Suprapubic skin (tissue), 4 donors: Measurements from ENCODE around the gene SCGN. TPM values are rescaled to one million over a fixed set of nuclear protein-coding genes. Genes with fewer than 3 reads are reported as not detected.

Experiments used
- DNase-seq, 2 donors: peaks; one replicate each; pipeline ENCODE4 v3.0.0-alpha.2; 2019; ENCODE audit warnings: low spot score in 2 of 2
- H3K27ac ChIP-seq: fragments of 200-600 bp; sonication (generic); one replicate; pipeline ENCODE4 v1.5.1; 2019
- H3K27me3 ChIP-seq: fragments of 200-600 bp; sonication (generic); one replicate; pipeline ENCODE4 v1.5.1; 2019
- H3K36me3 ChIP-seq: fragments of 200-600 bp; sonication (generic); one replicate; pipeline ENCODE4 v1.5.1; 2019
- H3K4me1 ChIP-seq: fragments of 200-600 bp; sonication (generic); one replicate; pipeline ENCODE4 v1.5.1; 2019
- H3K4me3 ChIP-seq: fragments of 200-600 bp; sonication (generic); one replicate; pipeline ENCODE4 v1.5.1; 2019; ENCODE audit warnings: mild to moderate bottlenecking
- H3K9me3 ChIP-seq: fragments of 200-600 bp; sonication (generic); one replicate; pipeline ENCODE4 v1.5.1; 2019
- CTCF ChIP-seq, 2 donors: fragments of 200-600 bp in 1 of 2; fragments of 450-650 bp in 1 of 2; sonication (generic) in 1 of 2; IDR thresholded peaks; one replicate each; pipeline ENCODE4 v1.5.1; 2016 to 2019; ENCODE audit warnings: antibody characterized with exemption in 2 of 2, mild to moderate bottlenecking in 1 of 2, moderate library complexity in 1 of 2
- EP300 ChIP-seq: sonication (generic); formaldehyde crosslinking; IDR thresholded peaks from one replicate; pipeline ENCODE4 v1.6.1; 2017; ENCODE audit warnings: antibody characterized with exemption
- POLR2A ChIP-seq, 2 donors: fragments of 450-650 bp; IDR thresholded peaks; one replicate each; pipeline ENCODE4 v1.6.1; 2017; ENCODE audit warnings: antibody characterized with exemption in 2 of 2, mild to moderate bottlenecking in 2 of 2, moderate library complexity in 2 of 2
- POLR2AphosphoS5 ChIP-seq, 3 donors: sonication (generic); formaldehyde crosslinking; IDR thresholded peaks; one replicate each; pipeline ENCODE4 v1.6.1; 2017; ENCODE audit warnings: antibody characterized with exemption in 3 of 3
- WGBS: methylation state at CpG from one replicate; pipeline ENCODE4 v1.1.5; 2018; 5-methylcytosine and 5-hydroxymethylcytosine counted together
- total RNA-seq, 4 donors: library from RNA; depleted of rRNA; stranded (reverse); fragments of >200 nt; gene quantifications; one replicate each; pipeline ENCODE4 v1.1.0, GENCODE V29; 2016

SCGN gene
- total RNA-seq, 4 donors from 2014 or later: 0.34 TPM; not detected in 3

- H3K27ac ChIP-seq: no peak overlapping the region
Measured at GRCh38 chr6:25697537-25698340, 45.7 kb downstream of the SCGN start.

GRCh38 chr6:25698631-25699030, 46.6 kb downstream of the SCGN start:
- H3K4me1 ChIP-seq: no peaks in the 10 kb centered on the region
- DNase-seq: no peak
- no peak overlapping the region for H3K27ac ChIP-seq
- no peaks in the 10 kb centered on the region for H3K36me3 ChIP-seq
- no peaks in the 10 kb centered on the region for H3K9me3 ChIP-seq
- 59% methylated on average over 3 of the region's 3 CpGs for WGBS
- H3K27me3 ChIP-seq: peaks cover 6% of the 10 kb centered on the region
- TF ChIP-seq POLR2A (IDR thresholded peaks at IDR 0.05) (no peak), POLR2AphosphoS5 (IDR thresholded peaks at IDR 0.05) (no peak), CTCF (IDR thresholded peaks at IDR 0.05) (no peak), EP300 (no peak)
- H3K4me3 ChIP-seq: no peak overlapping the region

More at GRCh38 chr6:25697537-25698340, 45.7 kb downstream of the SCGN start:
- Histone ChIP-seq H3K4me3 (no peak overlapping the region), H3K27me3 (peaks cover 4% of the 10 kb centered on the region), H3K36me3 (no peaks in the 10 kb centered on the region), H3K4me1 (no peaks in the 10 kb centered on the region), H3K9me3 (no peaks in the 10 kb centered on the region)
- DNase-seq: no peak
- no peak for TF ChIP-seq EP300
- TF ChIP-seq POLR2A (IDR thresholded peaks at IDR 0.05): no peak
- TF ChIP-seq POLR2AphosphoS5 (IDR thresholded peaks at IDR 0.05): no peak
- no peak for TF ChIP-seq CTCF (IDR thresholded peaks at IDR 0.05)
- WGBS: 63% methylated on average over 1 of the region's 1 CpG

GRCh38 chr6:25699649-25700048, 47.6 kb downstream of the SCGN start:
- Histone ChIP-seq H3K9me3 (no peaks in the 10 kb centered on the region), H3K4me1 (no peaks in the 10 kb centered on the region), H3K27ac (no peak overlapping the region), H3K4me3 (no peak overlapping the region), H3K27me3 (peaks cover 7% of the 10 kb centered on the region), H3K36me3 (no peaks in the 10 kb centered on the region)
- WGBS: 90% methylated on average over 3 of the region's 4 CpGs
- TF ChIP-seq POLR2A (IDR thresholded peaks at IDR 0.05) (no peak), POLR2AphosphoS5 (IDR thresholded peaks at IDR 0.05) (no peak), CTCF (IDR thresholded peaks at IDR 0.05) (no peak), EP300 (no peak)
- DNase-seq: no peak

GRCh38 chr6:25700761-25701160, 48.7 kb downstream of the SCGN start:
- no peak for TF ChIP-seq POLR2AphosphoS5 (IDR thresholded peaks at IDR 0.05)
- TF ChIP-seq EP300: no peak
- no peak for TF ChIP-seq POLR2A (IDR thresholded peaks at IDR 0.05)
- no peak for TF ChIP-seq CTCF (IDR thresholded peaks at IDR 0.05)
- H3K9me3 ChIP-seq: no peaks in the 10 kb centered on the region
- no peaks in the 10 kb centered on the region for H3K4me1 ChIP-seq
- no peak for DNase-seq
- no peak overlapping the region for H3K4me3 ChIP-seq
- 56% methylated on average over 2 of the region's 2 CpGs for WGBS
- H3K36me3 ChIP-seq: no peaks in the 10 kb centered on the region
- no peak overlapping the region for H3K27ac ChIP-seq
- peaks cover 4% of the 10 kb centered on the region for H3K27me3 ChIP-seq

GRCh38 chr6:25701807-25702206, 49.8 kb downstream of the SCGN start:
- WGBS: 93% methylated on average over 3 of the region's 3 CpGs
- no peaks in the 10 kb centered on the region for H3K36me3 ChIP-seq
- no peak for TF ChIP-seq POLR2A (IDR thresholded peaks at IDR 0.05)
- TF ChIP-seq POLR2AphosphoS5 (IDR thresholded peaks at IDR 0.05): no peak
- TF ChIP-seq EP300: no peak
- TF ChIP-seq CTCF (IDR thresholded peaks at IDR 0.05): no peak
- no peaks in the 10 kb centered on the region for H3K9me3 ChIP-seq
- H3K4me1 ChIP-seq: no peaks in the 10 kb centered on the region
- DNase-seq: no peak
- H3K27me3 ChIP-seq: peaks cover 4% of the 10 kb centered on the region
- H3K27ac ChIP-seq: no peak overlapping the region
- H3K4me3 ChIP-seq: no peak overlapping the region
